SK-N-SH treated with all-trans-retinoic acid at 6 μM for 48 hours (cell line): ENCODE results near the gene SAMHD1.

Experiments
- ATAC-seq: fragments of 200-7000 bp; cut with Tn5 transposase; 3 replicates; pipeline ENCODE4 v1.9.1; 2020; ENCODE audit warnings: mild to moderate bottlenecking, moderate library complexity
- BACH2 ChIP-seq: fragments of 250-450 bp; sonication (Bioruptor Pico); IDR thresholded peaks from 2 replicates; pipeline ENCODE4 v1.9.0; 2021; ENCODE audit warnings: mild to moderate bottlenecking, borderline replicate concordance
- CSDC2 ChIP-seq: fragments of 250-450 bp; sonication (Bioruptor Pico); IDR thresholded peaks from 2 replicates; pipeline ENCODE4 v1.5.0; 2020; ENCODE audit warnings: mild to moderate bottlenecking, moderate library complexity
- ESRRG ChIP-seq: fragments of 250-450 bp; sonication (Bioruptor Pico); IDR thresholded peaks from 2 replicates; pipeline ENCODE4 v1.6.1; 2021; ENCODE audit warnings: mild to moderate bottlenecking
- GLIS3 ChIP-seq: fragments of 250-450 bp; sonication (Bioruptor Pico); IDR thresholded peaks from 2 replicates; pipeline ENCODE4 v1.5.0; 2020; ENCODE audit warnings: mild to moderate bottlenecking, moderate library complexity
- ISL1 ChIP-seq: fragments of 250-450 bp; sonication (Bioruptor Pico); IDR thresholded peaks from 2 replicates; pipeline ENCODE4 v2.1.2; 2022; ENCODE audit warnings: mild to moderate bottlenecking, moderate library complexity
- OSR1 ChIP-seq: fragments of 250-450 bp; sonication (Bioruptor Pico); IDR thresholded peaks from 2 replicates; pipeline ENCODE4 v1.8.0; 2022; ENCODE audit warnings: moderate library complexity, mild to moderate bottlenecking, inconsistent platforms
- PPARA ChIP-seq: fragments of 250-450 bp; sonication (Bioruptor Pico); IDR thresholded peaks from 2 replicates; pipeline ENCODE4 v1.5.0; 2020; ENCODE audit warnings: mild to moderate bottlenecking, borderline replicate concordance
- RARB ChIP-seq: fragments of 250-450 bp; sonication (Bioruptor Pico); IDR thresholded peaks from 2 replicates; pipeline ENCODE4 v1.8.0; 2021; ENCODE audit warnings: mild to moderate bottlenecking, moderate library complexity
- SNAI2 ChIP-seq: fragments of 250-450 bp; sonication (Bioruptor Pico); IDR thresholded peaks from 2 replicates; pipeline ENCODE4 v1.5.0; 2020; ENCODE audit warnings: mild to moderate bottlenecking, moderate library complexity
- TCF4 ChIP-seq: fragments of 250-450 bp; sonication (Bioruptor Pico); IDR thresholded peaks from 2 replicates; pipeline ENCODE4 v1.8.0; 2021; ENCODE audit warnings: mild to moderate bottlenecking, moderate library complexity, borderline replicate concordance
- TOX ChIP-seq: fragments of 250-450 bp; sonication (Bioruptor Pico); IDR thresholded peaks from 2 replicates; pipeline ENCODE4 v1.8.0; 2021; ENCODE audit warnings: mild to moderate bottlenecking, moderate library complexity, borderline replicate concordance
- ZC3H10 ChIP-seq: fragments of 250-450 bp; sonication (Bioruptor Pico); IDR thresholded peaks from 2 replicates; pipeline ENCODE4 v1.5.1; 2021; ENCODE audit warnings: mild to moderate bottlenecking, moderate library complexity
- ZFP3 ChIP-seq: fragments of 250-450 bp; sonication (Bioruptor Pico); IDR thresholded peaks from 2 replicates; pipeline ENCODE4 v1.5.0; 2020; ENCODE audit warnings: mild to moderate bottlenecking, moderate library complexity
- ZNF565 ChIP-seq: fragments of 450-650 bp; formaldehyde crosslinking; conservative IDR thresholded peaks from 2 replicates; pipeline ENCODE4 v1.5.0; 2020; ENCODE audit warnings: low read depth, mild to moderate bottlenecking, moderate library complexity
- ZNF70 ChIP-seq: fragments of 450-650 bp; formaldehyde crosslinking; IDR thresholded peaks from 2 replicates; pipeline ENCODE4 v1.5.0; 2020; ENCODE audit warnings: mild to moderate bottlenecking, moderate library complexity
- TF ChIP-seq, protein P1 (sequence below): fragments of 250-450 bp; sonication (Bioruptor Pico); IDR thresholded peaks from 2 replicates; pipeline ENCODE4 v1.5.1; 2021; ENCODE audit warnings: mild to moderate bottlenecking, moderate library complexity
- TF ChIP-seq, protein P2 (sequence below): fragments of 250-450 bp; sonication (Bioruptor Pico); IDR thresholded peaks from 2 replicates; pipeline ENCODE4 v1.5.0; 2020; ENCODE audit warnings: mild to moderate bottlenecking, moderate library complexity
- TF ChIP-seq, protein P3 (sequence below): fragments of 250-450 bp; sonication (Bioruptor Pico); IDR thresholded peaks from 2 replicates; pipeline ENCODE4 v1.8.0; 2020; ENCODE audit warnings: mild to moderate bottlenecking, moderate library complexity, borderline replicate concordance
- TF ChIP-seq, protein P4 (sequence below): fragments of 250-450 bp; sonication (Bioruptor Pico); IDR thresholded peaks from 2 replicates; pipeline ENCODE4 v1.8.0; 2021; ENCODE audit warnings: low read depth, mild to moderate bottlenecking, moderate library complexity, borderline replicate concordance
- TF ChIP-seq, protein P5 (sequence below): fragments of 250-450 bp; sonication (Bioruptor Pico); IDR thresholded peaks from 2 replicates; pipeline ENCODE4 v1.5.1; 2020; ENCODE audit warnings: low read depth, mild to moderate bottlenecking, moderate library complexity

Gene SAMHD1

DNA sequence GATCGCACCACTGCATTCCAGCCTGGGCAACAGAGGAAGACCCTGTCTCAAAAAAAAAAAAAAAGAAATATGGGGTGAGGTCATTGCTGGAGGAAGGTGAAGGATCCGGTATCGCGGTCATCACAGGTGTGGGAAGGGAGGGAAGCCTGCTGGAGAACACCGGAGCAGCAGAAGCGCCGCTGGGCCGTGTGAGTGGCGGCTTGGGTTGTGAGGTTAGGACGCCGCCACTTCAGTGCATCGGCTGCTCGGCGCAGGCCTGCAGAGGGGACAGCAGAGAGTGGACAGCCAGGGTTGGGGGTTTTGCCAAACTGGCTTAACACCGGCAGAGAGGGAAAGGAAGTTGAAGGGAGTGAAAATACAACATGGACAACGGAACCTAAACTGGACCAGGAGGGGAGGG lies 70.2 kb downstream of the SAMHD1 start (continued):
- TF ChIP-seq, protein P1, sequence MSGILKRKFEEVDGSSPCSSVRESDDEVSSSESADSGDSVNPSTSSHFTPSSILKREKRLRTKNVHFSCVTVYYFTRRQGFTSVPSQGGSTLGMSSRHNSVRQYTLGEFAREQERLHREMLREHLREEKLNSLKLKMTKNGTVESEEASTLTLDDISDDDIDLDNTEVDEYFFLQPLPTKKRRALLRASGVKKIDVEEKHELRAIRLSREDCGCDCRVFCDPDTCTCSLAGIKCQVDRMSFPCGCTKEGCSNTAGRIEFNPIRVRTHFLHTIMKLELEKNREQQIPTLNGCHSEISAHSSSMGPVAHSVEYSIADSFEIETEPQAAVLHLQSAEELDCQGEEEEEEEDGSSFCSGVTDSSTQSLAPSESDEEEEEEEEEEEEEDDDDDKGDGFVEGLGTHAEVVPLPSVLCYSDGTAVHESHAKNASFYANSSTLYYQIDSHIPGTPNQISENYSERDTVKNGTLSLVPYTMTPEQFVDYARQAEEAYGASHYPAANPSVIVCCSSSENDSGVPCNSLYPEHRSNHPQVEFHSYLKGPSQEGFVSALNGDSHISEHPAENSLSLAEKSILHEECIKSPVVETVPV: no peak
- no peak for TF ChIP-seq ZC3H10 (CRISPR knock-in tag)

DNA sequence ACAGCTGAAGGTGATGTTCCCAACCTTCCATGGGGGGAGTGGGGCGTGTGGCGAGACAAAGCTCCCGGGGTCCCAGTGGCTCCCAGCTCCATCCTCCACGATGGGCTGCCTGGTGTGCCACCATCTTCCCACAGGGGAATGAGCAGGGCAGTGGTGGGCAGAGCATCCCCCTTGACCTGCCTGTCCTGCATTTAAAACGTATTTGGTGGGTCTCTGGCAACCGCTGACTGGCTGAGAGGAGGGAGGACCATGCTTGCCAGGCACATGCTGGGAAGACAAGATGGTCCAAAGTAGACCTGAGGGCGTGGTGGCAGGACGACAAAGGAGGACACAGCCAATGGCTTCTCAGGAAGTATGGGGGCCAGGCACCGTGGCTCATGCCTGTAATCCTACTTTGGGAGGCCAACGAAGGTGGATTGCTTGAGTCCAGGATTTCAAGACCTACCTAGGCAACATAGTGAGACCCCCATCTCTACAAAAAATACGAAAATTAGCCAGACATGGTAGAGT lies 70.7 kb downstream of the SAMHD1 start:
- ATAC-seq: no peak
- TF ChIP-seq ZNF70 (CRISPR knock-in tag) (no peak), TCF4 (no peak), ZC3H10 (CRISPR knock-in tag) (no peak), ESRRG (CRISPR knock-in tag) (no peak), ISL1 (CRISPR knock-in tag) (no peak), TOX (CRISPR knock-in tag) (no peak), RARB (no peak), ZNF565 (CRISPR knock-in tag) (no peak), PPARA (CRISPR knock-in tag) (no peak), CSDC2 (CRISPR knock-in tag) (no peak), ZFP3 (CRISPR knock-in tag) (no peak), GLIS3 (CRISPR knock-in tag) (no peak)
- TF ChIP-seq, protein P2, sequence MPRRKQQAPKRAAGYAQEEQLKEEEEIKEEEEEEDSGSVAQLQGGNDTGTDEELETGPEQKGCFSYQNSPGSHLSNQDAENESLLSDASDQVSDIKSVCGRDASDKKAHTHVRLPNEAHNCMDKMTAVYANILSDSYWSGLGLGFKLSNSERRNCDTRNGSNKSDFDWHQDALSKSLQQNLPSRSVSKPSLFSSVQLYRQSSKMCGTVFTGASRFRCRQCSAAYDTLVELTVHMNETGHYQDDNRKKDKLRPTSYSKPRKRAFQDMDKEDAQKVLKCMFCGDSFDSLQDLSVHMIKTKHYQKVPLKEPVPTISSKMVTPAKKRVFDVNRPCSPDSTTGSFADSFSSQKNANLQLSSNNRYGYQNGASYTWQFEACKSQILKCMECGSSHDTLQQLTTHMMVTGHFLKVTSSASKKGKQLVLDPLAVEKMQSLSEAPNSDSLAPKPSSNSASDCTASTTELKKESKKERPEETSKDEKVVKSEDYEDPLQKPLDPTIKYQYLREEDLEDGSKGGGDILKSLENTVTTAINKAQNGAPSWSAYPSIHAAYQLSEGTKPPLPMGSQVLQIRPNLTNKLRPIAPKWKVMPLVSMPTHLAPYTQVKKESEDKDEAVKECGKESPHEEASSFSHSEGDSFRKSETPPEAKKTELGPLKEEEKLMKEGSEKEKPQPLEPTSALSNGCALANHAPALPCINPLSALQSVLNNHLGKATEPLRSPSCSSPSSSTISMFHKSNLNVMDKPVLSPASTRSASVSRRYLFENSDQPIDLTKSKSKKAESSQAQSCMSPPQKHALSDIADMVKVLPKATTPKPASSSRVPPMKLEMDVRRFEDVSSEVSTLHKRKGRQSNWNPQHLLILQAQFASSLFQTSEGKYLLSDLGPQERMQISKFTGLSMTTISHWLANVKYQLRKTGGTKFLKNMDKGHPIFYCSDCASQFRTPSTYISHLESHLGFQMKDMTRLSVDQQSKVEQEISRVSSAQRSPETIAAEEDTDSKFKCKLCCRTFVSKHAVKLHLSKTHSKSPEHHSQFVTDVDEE: no peak
- TF ChIP-seq, protein P3, sequence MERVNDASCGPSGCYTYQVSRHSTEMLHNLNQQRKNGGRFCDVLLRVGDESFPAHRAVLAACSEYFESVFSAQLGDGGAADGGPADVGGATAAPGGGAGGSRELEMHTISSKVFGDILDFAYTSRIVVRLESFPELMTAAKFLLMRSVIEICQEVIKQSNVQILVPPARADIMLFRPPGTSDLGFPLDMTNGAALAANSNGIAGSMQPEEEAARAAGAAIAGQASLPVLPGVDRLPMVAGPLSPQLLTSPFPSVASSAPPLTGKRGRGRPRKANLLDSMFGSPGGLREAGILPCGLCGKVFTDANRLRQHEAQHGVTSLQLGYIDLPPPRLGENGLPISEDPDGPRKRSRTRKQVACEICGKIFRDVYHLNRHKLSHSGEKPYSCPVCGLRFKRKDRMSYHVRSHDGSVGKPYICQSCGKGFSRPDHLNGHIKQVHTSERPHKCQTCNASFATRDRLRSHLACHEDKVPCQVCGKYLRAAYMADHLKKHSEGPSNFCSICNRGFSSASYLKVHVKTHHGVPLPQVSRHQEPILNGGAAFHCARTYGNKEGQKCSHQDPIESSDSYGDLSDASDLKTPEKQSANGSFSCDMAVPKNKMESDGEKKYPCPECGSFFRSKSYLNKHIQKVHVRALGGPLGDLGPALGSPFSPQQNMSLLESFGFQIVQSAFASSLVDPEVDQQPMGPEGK: no peak
- TF ChIP-seq, protein P4, sequence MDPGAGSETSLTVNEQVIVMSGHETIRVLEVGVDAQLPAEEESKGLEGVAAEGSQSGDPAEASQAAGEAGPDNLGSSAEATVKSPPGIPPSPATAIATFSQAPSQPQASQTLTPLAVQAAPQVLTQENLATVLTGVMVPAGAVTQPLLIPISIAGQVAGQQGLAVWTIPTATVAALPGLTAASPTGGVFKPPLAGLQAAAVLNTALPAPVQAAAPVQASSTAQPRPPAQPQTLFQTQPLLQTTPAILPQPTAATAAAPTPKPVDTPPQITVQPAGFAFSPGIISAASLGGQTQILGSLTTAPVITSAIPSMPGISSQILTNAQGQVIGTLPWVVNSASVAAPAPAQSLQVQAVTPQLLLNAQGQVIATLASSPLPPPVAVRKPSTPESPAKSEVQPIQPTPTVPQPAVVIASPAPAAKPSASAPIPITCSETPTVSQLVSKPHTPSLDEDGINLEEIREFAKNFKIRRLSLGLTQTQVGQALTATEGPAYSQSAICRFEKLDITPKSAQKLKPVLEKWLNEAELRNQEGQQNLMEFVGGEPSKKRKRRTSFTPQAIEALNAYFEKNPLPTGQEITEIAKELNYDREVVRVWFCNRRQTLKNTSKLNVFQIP (CRISPR knock-in tag): no peak
- TF ChIP-seq, all 23 proteins: peak for 0

DNA sequence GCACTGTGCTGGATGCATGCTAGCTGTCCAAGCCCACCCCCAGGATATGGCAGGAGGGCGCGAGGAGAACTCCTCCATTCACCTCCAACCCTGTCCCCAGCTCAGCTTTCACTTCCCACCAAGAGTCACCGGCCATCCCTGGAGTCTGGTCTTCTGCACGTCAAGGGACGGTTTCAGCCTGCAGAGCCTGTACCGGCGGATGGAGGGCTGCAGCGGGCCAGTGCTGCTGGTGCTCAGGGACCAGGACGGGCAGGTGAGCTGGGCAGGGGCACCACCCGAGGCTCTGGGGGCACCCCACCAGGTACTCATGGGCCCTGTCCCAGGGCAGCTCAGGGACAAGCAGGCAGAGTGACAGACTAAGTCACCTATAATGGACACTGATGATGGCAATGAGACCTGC lies 72.6 kb downstream of the SAMHD1 start:
- no peak for ATAC-seq

DNA sequence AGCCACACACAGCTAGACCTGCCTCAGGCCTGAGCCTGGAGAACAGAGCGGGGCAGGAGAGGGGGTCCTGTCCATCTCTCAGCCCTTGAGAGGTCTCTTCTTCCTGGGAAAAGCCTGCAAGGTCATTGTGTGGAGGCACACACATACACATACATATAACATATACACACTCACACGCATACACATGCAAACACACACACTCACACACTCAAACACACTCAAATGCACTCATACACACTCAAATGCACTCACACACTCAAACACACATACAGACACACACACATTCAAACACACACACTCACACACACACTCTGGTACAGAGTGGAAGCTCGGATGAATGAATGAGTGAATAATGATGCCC lies 75.1 kb downstream of the SAMHD1 start:
- ATAC-seq: no peak
- TF ChIP-seq CSDC2 (CRISPR knock-in tag): no peak

More for the DNA sequence above, 72.6 kb downstream of the SAMHD1 start:
- no peak for TF ChIP-seq ESRRG (CRISPR knock-in tag)
- no peak for TF ChIP-seq ISL1 (CRISPR knock-in tag)
- TF ChIP-seq PPARA (CRISPR knock-in tag): no peak
- no peak for TF ChIP-seq SNAI2 (CRISPR knock-in tag)
- no peak for TF ChIP-seq TCF4
- TF ChIP-seq ZC3H10 (CRISPR knock-in tag): no peak
- TF ChIP-seq, protein P5, sequence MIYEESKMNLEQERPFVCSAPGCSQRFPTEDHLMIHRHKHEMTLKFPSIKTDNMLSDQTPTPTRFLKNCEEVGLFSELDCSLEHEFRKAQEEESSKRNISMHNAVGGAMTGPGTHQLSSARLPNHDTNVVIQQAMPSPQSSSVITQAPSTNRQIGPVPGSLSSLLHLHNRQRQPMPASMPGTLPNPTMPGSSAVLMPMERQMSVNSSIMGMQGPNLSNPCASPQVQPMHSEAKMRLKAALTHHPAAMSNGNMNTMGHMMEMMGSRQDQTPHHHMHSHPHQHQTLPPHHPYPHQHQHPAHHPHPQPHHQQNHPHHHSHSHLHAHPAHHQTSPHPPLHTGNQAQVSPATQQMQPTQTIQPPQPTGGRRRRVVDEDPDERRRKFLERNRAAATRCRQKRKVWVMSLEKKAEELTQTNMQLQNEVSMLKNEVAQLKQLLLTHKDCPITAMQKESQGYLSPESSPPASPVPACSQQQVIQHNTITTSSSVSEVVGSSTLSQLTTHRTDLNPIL (CRISPR knock-in tag): no peak
- TF ChIP-seq BACH2 (CRISPR knock-in tag): no peak
- TF ChIP-seq OSR1 (CRISPR knock-in tag): no peak
